Activated CD4-positive, alpha-beta T cell treated with anti-CD3 and anti-CD28 coated beads, Interleukin-2, Interleukin-6, amounts not matched to agents 100 ng/mL and 50 ng/mL, durations not matched to agents 16 hours and 8 hours (primary cell): ENCODE results near the gene RAP1GAP2.

Experiments used
- DNase-seq: peaks from one replicate; pipeline ENCODE4 v3.0.0-alpha.2; 2020

Gene RAP1GAP2

DNA sequence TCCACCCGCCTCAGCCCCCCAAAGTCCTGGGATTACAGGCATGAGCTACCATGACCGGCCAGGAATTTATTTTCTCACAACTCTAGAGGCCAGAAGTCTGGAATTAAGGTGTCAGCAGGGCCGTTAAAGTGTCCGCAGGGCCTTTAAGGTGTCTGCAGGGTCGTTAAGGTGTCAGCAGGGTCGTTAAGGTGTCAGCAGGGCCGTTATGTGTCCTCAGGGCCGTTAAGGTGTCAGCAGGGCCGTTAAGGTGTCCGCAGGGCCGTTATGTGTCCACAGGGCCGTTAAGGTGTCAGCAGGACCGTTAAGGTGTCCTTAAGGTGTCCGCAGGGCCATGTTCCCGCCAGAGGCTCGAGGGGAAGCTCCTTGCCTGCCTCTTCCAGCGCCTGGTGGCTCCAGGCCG lies 125.2 kb downstream of the RAP1GAP2 start:
- DNase-seq = no peak

GRCh38 chr17:2924211-2924610 lies 128.0 kb downstream of the RAP1GAP2 start:
- no peak for DNase-seq

DNA sequence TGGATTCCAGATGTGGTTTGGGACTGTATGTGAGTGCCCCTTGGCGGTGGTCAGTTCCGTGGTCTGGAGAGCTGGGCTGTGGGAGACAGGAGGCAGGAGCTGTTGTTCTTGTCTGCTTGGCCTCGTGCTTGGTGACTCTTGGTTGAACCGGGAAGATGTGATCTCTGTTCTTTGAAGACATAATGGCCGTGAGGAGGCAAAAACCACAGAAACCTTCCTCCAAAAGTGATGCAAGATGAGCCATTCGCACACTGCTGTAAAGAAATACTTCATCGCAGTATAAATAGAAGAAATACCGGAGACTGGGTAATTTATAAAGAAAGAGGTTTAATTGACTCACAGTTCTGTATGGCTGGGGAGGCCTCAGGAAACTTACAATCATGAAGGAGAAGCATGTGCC lies 128.8 kb downstream of the RAP1GAP2 start:
- no peak for DNase-seq

GRCh38 chr17:2926019-2926650 lies 129.9 kb downstream of the RAP1GAP2 start:
- DNase-seq = no peak

DNA sequence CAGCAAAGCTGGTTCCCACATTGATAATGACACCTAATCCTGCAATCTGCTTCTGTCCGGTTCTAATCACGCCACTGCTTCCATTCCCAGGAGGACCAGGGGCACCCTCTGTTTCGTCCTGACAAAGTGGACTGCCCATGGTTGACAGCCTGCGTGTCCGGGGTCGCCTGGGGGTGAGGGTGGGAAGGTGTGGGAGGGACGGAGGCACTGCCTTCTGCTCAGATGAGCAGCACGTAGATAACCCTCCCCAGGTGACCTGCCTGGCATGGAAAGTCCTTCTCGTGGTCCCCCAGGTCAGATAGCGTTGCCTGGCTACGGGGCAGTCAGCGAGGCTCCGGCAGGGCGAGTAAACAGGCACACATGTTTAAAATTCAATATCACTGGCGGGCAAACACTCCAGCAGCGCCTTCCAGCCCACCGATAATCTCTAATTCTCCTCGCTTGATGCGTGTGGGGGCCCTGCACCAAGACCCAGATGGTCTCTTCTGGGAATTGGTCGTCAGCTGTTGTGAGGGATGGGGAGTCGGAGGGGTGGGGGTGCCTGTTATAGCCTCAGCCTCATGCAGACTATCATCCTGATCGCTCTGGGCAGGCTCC lies 132.2 kb downstream of the RAP1GAP2 start:
- no peak for DNase-seq

- peak; percentile 19 for DNase-seq
Observed at GRCh38 chr17:2929881-2930533, 133.8 kb downstream of the RAP1GAP2 start.

- DNase-seq = no peak
Observed at GRCh38 chr17:2931876-2932275, 135.6 kb downstream of the RAP1GAP2 start.

- DNase-seq = no peak
Observed at GRCh38 chr17:2932946-2933345, 136.7 kb downstream of the RAP1GAP2 start.

DNA sequence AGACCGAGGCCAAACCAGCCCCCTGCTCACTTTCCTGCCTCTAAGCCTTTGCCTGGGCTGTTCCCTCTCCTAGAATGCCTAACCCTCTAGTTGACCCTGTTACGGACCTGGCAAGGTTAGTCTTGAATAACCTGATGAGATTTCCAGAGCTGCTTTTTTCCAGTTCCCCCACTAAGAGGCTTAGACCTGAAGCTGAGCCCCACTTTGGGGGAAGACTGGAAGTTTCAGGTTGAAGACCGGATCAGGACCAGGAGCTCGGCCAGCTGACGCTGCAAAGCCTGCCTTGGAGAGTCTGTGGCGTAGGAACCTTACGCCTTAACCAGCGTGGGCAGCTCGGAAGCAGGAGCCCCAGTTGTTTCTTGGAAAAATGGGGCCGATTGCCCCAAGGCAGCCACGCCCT lies 137.4 kb downstream of the RAP1GAP2 start:
- no peak for DNase-seq

GRCh38 chr17:2935632-2936031 lies 139.4 kb downstream of the RAP1GAP2 start:
- DNase-seq = no peak

DNA sequence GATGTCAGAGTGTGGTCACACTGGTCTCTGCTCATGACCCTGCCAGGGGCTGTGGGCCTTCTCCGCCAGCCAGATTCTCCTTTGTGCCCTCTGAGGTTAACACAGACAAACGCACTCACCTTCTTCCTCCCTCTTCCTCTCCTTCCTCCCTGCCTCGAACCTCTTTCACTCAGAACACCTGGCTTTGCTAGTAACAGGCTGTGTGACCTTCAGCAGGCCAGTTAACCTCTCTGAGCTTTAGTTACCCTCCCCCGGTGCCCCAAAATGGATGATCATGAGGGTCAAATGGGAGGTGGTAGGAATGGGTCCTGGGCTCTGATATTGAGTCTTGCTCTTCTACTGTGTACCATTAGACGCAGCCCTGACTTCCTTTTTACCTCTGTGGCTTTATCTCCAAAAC lies 140.1 kb downstream of the RAP1GAP2 start:
- no peak for DNase-seq

GRCh38 chr17:2936771-2937321 lies 140.6 kb downstream of the RAP1GAP2 start:
- no peak for DNase-seq

DNA sequence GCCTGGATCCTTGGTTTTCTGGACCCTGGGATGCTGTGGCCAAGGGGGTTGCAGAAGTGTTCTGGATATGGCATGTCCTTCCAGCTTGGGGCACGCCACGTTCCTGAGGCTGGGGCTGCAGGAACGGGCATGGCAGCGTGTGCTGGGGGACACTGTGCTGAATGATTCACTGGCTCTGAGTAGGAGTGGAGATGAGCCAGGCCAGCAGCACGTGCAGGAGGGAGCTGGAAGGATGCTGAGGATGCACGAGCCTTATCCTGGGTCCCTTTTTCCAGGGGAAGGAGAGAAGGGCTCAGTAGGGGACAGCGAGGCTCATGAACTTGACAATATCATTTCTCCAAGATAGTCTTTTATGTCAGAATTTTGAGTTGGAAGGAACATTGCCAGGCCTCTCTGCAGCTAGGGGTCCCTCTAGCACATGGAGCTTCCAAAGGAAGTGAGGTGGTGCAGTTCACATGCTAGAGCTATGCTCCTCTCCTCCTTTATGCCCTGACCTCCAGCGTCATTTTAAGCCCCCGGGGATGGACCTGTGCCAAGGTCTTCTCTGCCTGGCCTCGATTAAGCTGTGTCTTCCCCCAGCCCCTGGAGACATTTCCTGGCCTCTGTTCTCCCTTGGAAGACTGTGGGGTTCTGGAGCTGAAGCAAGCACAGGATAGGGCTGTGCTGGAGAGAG lies 141.2 kb downstream of the RAP1GAP2 start:
- DNase-seq = no peak

DNA sequence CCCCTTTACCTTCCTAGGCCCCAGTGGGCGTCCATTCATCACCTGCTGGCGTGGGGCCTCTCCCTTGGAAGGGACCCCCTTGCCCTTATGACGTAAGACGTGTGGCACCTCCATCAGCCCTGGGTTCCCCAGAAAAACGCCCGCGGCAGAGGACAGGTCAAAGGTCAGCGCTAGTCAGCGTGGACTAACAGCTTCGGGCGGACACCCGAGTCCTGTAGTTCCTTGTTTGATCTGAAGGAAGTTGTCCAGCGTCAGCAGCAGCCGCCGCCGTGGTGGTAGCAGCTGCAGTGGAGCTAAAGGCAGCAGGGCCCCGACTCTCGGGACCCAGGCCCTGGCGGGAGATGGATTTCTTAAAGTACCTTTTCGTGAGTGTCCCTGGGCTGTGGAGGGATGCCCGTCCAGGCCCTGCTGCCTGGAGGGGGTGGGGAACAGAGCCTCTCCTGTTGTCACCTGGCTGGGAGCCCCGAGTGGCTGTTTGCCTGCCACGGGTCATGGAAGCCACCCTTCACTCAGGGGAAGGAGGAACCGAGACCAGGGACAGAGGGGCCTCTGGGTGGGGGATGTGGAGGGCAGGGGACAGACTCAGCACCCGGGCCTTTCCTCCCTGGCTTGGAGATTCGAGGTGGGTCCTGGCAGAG lies 143.6 kb downstream of the RAP1GAP2 start:
- DNase-seq = no peak

- no peak for DNase-seq
Observed at GRCh38 chr17:2940352-2940751, 144.1 kb downstream of the RAP1GAP2 start.

DNA sequence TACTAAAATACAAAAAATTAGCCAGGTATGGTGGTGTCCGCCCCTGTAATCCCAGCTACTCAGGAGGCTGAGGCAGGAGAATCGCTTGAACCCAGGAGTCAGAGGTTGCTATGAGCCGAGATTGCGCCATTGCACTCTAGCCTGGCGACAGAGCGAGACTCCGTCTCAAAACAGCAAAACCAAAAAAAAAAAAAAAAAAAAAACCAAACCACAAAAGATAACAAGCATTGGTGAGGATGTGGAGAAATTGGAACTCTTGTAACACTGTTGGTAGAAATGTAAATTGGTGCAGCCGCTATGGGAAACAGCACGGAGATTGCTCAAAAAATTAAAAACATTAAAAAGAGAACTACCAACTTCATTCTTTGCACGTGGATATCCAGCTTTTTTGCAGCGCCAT lies 147.7 kb downstream of the RAP1GAP2 start:
- no peak for DNase-seq

- no peak for DNase-seq
Observed at GRCh38 chr17:2945299-2945698, 149.1 kb downstream of the RAP1GAP2 start.

DNA sequence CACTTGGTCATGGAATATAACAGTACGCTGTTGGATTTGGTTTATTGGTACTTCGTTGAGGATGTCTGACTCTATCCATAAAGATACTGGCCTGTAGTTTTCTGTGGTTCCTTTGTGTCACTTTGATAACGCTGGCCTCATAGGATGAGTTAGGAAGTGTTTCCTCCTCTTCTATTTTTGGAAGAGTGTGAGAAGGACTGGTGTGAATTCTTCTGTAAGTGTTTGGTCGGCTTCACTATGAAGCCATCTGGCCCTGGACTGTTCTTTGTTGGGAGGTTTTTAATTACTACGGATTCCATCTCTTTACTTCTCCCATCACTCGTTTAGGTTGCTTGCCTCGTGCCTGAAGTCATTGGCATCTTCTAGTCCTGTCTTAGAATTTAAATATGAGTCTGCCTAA lies 149.9 kb downstream of the RAP1GAP2 start:
- no peak for DNase-seq

GRCh38 chr17:2947588-2947950 lies 151.3 kb downstream of the RAP1GAP2 start:
- DNase-seq = no peak

DNA sequence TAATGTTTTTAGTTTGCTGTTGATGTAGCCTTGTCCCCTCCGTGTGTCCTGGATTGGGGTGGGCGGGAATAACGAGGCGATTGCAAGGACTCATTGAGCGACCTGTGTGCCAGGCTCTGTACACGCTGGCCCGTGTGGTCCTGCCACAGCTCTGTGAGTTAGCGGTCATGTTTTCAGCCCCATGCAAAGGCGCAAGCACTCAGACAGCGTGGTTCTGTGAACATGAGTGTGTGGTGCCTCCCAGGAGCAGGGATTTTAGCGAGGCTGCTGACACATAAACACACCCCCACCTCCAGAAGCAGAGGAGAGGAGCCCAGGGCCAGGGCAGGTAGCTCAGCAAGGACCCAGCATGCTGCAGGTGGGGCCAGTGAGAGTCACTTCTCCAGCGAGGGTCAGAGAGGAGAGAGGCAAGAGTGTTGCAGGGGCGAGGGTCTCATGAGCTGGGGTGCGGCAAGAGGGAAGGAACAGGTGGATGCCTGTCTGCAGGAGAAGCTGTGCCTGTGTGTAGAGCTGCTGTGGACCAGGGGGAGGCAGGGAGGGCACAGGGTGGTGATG lies 151.8 kb downstream of the RAP1GAP2 start:
- no peak for DNase-seq

DNA sequence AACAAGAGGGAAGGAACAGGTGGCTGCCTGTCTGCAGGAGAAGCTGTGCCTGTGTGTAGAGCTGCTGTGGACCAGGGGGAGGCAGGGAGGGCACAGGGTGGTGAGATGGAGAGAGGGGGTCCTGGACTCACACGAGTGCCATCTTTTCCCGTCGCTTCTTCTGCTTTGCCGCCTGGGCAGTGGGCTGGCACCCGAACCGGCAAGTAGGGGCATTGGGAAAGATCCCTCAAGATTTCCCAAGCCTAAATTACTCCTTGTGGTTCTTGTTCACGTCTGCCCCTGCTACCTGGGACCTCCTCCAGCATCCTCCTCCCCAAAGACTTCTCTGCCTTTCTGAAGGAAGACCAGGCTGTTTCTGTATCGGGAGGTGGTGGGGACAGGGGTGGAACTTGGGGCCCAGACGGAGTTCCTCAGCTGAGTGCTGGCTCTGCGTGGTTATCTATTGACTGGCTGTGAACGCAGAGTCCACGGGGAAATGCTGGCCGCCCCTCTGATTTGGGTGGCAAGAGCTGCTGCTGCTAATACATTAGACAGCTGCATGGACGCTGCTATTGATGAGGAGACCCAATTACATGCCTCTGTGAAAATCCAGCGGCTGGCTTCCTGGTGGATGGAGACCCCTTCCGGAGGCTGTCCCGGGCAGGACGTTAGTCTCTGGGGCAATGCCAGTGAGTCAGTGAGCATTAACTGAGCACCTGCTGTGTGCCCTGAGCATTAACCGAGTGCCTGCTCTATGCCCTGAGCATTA lies 152.7 kb downstream of the RAP1GAP2 start:
- DNase-seq = no peak

DNA sequence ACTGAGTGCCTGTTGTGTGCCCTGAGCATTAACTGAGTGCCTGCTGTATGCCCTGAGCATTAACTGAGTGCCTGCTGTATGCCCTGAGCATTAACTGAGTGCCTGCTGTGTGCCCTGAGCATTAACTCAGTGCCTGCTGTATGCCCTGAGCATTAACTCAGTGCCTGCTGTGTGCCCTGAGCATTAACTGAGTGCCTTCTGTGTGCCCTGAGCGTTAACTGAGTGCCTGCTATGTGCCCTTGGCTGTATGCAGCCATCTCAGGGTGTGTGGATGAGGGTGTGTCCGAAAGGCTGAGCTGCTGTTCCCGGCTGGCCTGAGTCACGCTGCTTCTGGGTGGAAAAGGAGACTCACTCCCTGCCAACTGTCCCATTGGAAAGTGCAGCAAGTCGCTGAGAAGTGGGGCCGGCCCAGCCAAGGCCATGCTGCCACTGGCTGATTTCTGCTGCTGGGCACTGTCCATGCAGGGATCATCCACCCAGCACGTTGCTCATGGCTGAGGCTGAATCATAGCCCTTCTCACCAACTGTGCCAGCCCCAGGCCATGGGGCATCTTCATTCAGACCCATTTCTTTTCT lies 153.3 kb downstream of the RAP1GAP2 start:
- DNase-seq = no peak
